ENCODE measurements around the gene SERPINB2.
"Not testable (repeated sequence)": the region's sequence is repeated elsewhere in the genome, so short reads cannot be mapped to it uniquely, and the experiment has no call there.

Gene SERPINB2

DNA sequence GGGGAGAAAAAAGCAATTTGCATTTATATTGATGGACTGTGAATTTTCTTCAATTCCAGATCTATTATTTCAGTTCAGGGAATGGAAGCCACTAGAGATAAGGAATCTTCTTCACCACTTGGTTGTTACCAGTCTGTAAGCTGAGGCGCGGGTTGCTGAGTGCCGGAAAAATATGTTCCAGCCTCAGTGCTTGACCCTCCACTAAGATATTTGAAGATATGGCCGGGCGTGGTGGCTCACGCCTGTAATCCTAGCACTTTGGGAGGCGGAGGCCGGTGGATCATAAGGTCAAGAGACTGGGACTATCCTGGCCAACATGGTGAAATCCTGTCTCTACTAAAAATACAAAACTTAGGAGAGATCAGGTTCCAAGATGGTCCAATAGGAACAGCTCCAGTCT is 52.5 kb downstream of the SERPINB2 start:
- no peak for DNase-seq

DNA sequence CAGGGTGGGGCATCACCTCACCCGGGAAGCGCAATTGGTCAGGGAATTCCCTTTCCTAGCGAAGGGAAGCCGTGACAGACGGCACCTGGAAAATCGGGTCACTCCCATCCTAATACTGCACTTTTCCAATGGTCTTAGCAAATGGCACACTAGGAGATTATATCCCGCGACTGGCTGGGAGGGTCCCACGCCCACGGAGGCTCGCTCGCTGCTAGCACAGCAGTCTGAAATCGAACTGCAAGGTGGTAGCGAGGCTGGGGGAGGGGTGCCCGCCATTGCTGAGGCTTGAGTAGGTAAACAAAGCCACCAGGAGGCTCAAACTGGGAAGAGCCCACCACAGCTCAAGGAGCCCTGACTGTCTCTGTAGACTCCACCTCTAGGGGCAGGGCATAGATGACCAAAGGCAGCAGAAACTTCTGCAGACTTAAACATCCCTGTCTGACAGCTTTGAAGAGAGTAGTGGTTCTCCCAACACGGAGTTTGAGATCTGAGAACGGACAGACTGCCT is 53.1 kb downstream of the SERPINB2 start:
- DNase-seq, result not testable (repeated sequence)

DNA sequence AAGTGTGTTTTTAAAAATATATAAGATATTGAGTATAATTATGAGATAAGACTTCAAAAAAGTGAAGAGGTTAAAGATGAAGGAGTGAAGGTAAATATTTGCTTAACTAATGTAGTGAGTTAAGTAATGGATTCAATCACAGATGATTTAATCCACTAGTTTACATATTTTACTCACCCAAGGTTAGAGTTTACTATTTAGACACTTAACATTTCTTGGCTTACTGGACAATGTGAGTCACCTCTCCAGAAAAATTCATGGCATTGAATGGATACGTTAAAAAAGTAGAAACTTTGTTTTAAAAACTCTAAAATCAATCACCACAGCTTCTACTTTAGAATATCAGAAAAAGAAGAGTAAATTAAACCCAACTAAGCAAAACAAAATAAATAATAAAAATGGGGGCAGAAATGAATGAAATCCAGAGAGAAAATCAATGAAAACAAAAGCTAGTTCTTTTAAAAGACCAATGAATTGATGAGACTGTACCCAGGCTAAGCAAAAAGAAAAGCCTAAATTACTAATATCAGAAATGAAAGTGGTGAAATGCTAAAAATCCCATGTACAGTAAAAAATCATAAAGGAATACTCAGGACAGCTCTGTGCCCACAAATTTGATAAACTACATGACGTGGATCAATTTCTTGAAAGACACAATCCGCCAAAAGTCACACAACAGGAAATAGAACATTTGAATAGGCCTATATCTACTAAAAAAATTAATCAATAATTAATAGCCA is 59.7 kb downstream of the SERPINB2 start:
- no peak for DNase-seq

DNA sequence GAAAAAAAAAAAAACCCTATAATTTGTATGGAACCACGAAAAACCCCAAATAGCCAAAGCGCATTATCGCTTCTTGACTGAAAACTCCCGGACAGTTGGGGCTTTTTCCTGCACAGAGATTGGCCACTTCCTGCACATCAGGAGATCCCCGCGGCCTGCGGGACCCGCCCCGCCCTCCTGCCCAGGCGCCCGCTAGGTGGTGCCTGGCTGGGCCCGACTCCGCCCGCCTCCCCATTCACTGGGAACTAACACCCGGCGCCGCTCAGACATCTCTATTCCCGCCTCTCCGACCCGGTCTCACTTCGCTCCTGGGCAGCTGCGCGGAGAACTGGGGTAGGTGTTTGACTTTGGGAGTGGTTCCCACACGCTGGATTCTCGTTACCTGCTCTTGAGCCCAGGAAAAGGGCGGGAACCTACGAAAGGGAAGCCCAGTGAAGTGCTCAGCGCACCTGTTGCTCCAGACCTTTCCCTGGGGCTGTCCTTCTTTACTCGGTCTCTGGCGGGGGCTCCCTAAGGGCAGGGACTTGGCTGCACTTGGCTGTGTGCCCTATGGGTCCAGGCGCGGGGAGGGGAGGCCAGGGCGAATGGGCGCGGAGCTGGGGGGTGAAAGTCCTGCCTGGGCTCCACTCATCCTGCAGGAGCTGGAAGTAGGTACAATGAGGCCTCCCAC is 61.7 kb downstream of the SERPINB2 start, which contains the start of gene HMSD:
HMSD (plus strand) TSS at position 234 of the 670 bp plus-strand sequence. CDS start 4,155 bp downstream, outside the sequence.
- peak; percentile 12 for DNase-seq

DNA sequence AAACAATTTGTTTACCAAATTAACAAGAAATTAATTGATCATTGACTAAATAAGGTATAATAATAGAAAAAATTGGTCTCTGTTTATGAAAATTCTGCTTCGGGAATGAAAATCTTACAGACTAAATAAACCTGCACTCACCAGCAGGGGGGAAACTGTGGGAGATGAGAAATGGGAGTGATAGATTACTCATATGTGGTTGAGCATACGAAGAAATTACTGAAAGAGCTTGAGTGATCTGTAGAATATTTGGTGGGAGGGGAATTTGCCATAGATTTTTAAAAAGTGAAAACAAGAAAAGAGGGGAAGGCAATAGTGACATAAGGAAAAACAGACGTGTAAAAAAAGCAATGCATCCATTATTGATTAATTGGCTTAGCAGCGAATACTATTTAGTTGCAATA is 63.8 kb downstream of the SERPINB2 start:
- DNase-seq, result no peak

Data from NCI-H2171 (cell line).